GM12878 (cell line): Measurements from ENCODE around the gene ZNF568. TPM values are rescaled to one million over a fixed set of nuclear protein-coding genes. Genes with fewer than 3 reads are reported as not detected.

Experiments
- ATAC-seq: fragments of 200-7000 bp; cut with Tn5 transposase; 3 replicates; pipeline ENCODE4 v1.9.1; 2020; ENCODE audit warnings: mild to moderate bottlenecking, moderate library complexity
- BruUV-seq: library from RNA; stranded (reverse); fragments of 400-500 nt; replicated peaks from 2 replicates; lab custom pipeline; 2021; lab: Mats Ljungman, UMichigan
- CTCF ChIA-PET: fragments of 300-600 bp; sonication (Branson Sonifier 250); formaldehyde crosslinking; extraction: SDS; loops from one replicate; lab custom pipeline; 2021; ENCODE audit warnings: inconsistent platforms; lab: Yijun Ruan, JAX
- POLR2A ChIA-PET: fragments of 350-600 bp; formaldehyde crosslinking; extraction: SDS; loops from one replicate; lab custom pipeline; 2021; ENCODE audit warnings: inconsistent platforms; lab: Charles Lee
- RAD21 ChIA-PET: fragments of 300-600 bp; sonication (Branson Sonifier 250); formaldehyde crosslinking; loops from one replicate; lab custom pipeline; 2023; ENCODE audit warnings: antibody characterized with exemption; ENCODE audit not compliant: unreplicated experiment; lab: Charles Lee
- SMC1A ChIA-PET: fragments of 300-600 bp; sonication (Branson Sonifier 250); formaldehyde crosslinking; loops from one replicate; lab custom pipeline; 2023; ENCODE audit not compliant: unreplicated experiment, uncharacterized antibody; lab: Charles Lee
- DNase-seq: peaks from one replicate; pipeline ENCODE4 v3.0.0-alpha.2; 2011; ENCODE audit warnings: low read depth, low spot score
- FAIRE-seq: peaks from 3 replicates; lab custom pipeline; 2011; peaks lifted over from hg19 to GRCh38; lab: Jason Lieb, UNC
- H2AFZ ChIP-seq: 2 replicates; pipeline ENCODE4 v1.6.0; 2011; ENCODE audit warnings: low read depth, low read length, control low read depth; ENCODE audit not compliant: control insufficient read depth
- H3K27ac ChIP-seq: 2 replicates; pipeline ENCODE4 v1.5.1; 2011; ENCODE audit warnings: control low read depth; ENCODE audit not compliant: control insufficient read depth, insufficient read depth
- H3K27me3 ChIP-seq, 2 experiments: replicated peaks in 1 of 2; 2 replicates each; pipeline versions ENCODE4 v1.6.0 to v1.6.1; 2011; ENCODE audit warnings: low read length in 1 of 2; ENCODE audit not compliant: control insufficient read depth in 2 of 2, insufficient read depth in 2 of 2
- H3K36me3 ChIP-seq, 2 experiments: 2 replicates each; pipeline ENCODE4 v1.5.1; 2011; ENCODE audit warnings: low read length in 1 of 2; ENCODE audit not compliant: control insufficient read depth in 2 of 2, insufficient read depth in 2 of 2
- H3K4me1 ChIP-seq: 2 replicates; pipeline ENCODE4 v1.6.1; 2011; ENCODE audit warnings: mild to moderate bottlenecking, low read length, moderate library complexity, mixed read lengths; ENCODE audit not compliant: control insufficient read depth, insufficient read depth
- H3K4me2 ChIP-seq: 2 replicates; pipeline ENCODE4 v1.6.0; 2011; ENCODE audit warnings: control low read depth; ENCODE audit not compliant: control insufficient read depth, insufficient read depth
- H3K4me3 ChIP-seq: fragments of 200-600 bp; sonication (generic); 2 replicates; pipeline ENCODE4 v1.5.1; 2016
- H3K79me2 ChIP-seq: 2 replicates; pipeline ENCODE4 v1.6.0; 2011; ENCODE audit warnings: low read length; ENCODE audit not compliant: control insufficient read depth, insufficient read depth
- H3K9ac ChIP-seq: 2 replicates; pipeline ENCODE4 v1.8.0; 2011; ENCODE audit warnings: low read length, control low read depth, mixed read lengths; ENCODE audit not compliant: control insufficient read depth, insufficient read depth
- H3K9me3 ChIP-seq: replicated peaks from 3 replicates; pipeline ENCODE4 v1.5.1; 2011; ENCODE audit warnings: mild to moderate bottlenecking, low read length; ENCODE audit not compliant: control insufficient read depth, insufficient read depth
- H4K20me1 ChIP-seq: 2 replicates; pipeline ENCODE4 v1.6.0; 2011; ENCODE audit not compliant: control insufficient read depth, insufficient read depth
- CHD1 ChIP-seq: IDR thresholded peaks from 2 replicates; pipeline ENCODE4 v1.6.1; 2012; ENCODE audit warnings: low read depth, low read length, improper control_type of control experiment
- CHD4 ChIP-seq: fragments of 200-600 bp; sonication (generic); IDR thresholded peaks from 2 replicates; pipeline ENCODE4 v1.6.1; 2016; ENCODE audit warnings: mild to moderate bottlenecking
- FOXM1 ChIP-seq: IDR thresholded peaks from 2 replicates; pipeline ENCODE4 v1.6.1; 2012; ENCODE audit warnings: low read depth, mild to moderate bottlenecking, inconsistent platforms, low read length, moderate library complexity
- GABPA ChIP-seq: IDR thresholded peaks from 2 replicates; pipeline ENCODE4 v1.6.1; 2014; ENCODE audit warnings: antibody characterized with exemption, low read depth, mild to moderate bottlenecking, inconsistent platforms
- IKZF2 ChIP-seq, 2 experiments: fragments of 450-650 bp; IDR thresholded peaks; 2 replicates each; pipeline ENCODE4 v1.6.1; 2017; ENCODE audit warnings: mild to moderate bottlenecking in 2 of 2, moderate library complexity in 2 of 2
- KAT2A ChIP-seq: conservative IDR thresholded peaks from 2 replicates; pipeline ENCODE4 v1.6.1; 2011; ENCODE audit warnings: low read depth, low read length; ENCODE audit not compliant: control insufficient read depth
- NR2C1 ChIP-seq: fragments of 450-650 bp; IDR thresholded peaks from 2 replicates; pipeline ENCODE4 v1.6.1; 2017; ENCODE audit warnings: antibody characterized with exemption, mild to moderate bottlenecking, moderate library complexity
- RELA ChIP-seq: fragments of 450-650 bp; IDR thresholded peaks from 2 replicates; pipeline ENCODE4 v1.8.0; 2014; ENCODE audit warnings: borderline replicate concordance; ENCODE audit not compliant: partially characterized antibody
- SMAD5 ChIP-seq: IDR thresholded peaks from 2 replicates; pipeline ENCODE4 v1.6.1; 2016; ENCODE audit warnings: antibody characterized with exemption, low read depth
- SPI1 ChIP-seq: IDR thresholded peaks from 2 replicates; pipeline ENCODE4 v1.6.1; 2011; ENCODE audit warnings: low read depth, mild to moderate bottlenecking, low read length, moderate library complexity, borderline replicate concordance; ENCODE audit not compliant: insufficient read depth
- YY1 ChIP-seq: IDR thresholded peaks from 2 replicates; pipeline ENCODE4 v1.6.1; 2011; ENCODE audit warnings: low read depth, mild to moderate bottlenecking, low read length
- ZNF274 ChIP-seq: IDR thresholded peaks from one replicate; pipeline ENCODE4 v1.8.0; 2011; ENCODE audit not compliant: insufficient read length, insufficient read depth
- WGBS: methylation state at CpG from one replicate; pipeline ENCODE4 v1.1.6; 2016; ENCODE audit warnings: low lambda C conversion rate; ENCODE audit not compliant: insufficient replicate concordance, insufficient coverage; ENCODE audit errors: missing lambda C conversion rate; 5-methylcytosine and 5-hydroxymethylcytosine counted together
- in situ Hi-C: fragments of 300-500 bp; cut with MboI; formaldehyde crosslinking; loops from 9 replicates; pipeline ENCODE4 v1.14.3; 2018; ENCODE audit warnings: mixed read lengths
- intact Hi-C: fragments of 100-400 bp; cut with micrococcal nuclease; formaldehyde crosslinking; loops from one replicate; pipeline ENCODE4 v1.14.2; 2022; ENCODE audit not compliant: unreplicated experiment
- polyA plus RNA-seq, 11 experiments: library from polyadenylated mRNA; depleted of rRNA in 4 of 11; unstranded in 6 of 11; stranded (reverse) in 5 of 11; fragments of >200 nt; fragmentation: Nextera tagmentation in 4 of 11; fragmentation: Illumina TruSeq in 1 of 11; extraction: Ambion mirVana in 4 of 11; extraction: Trizol in 1 of 11; gene quantifications; 1 replicate in 1 of 11; 2 replicates in 10 of 11; pipeline versions ENCODE4 v1.2.1 to v1.2.3, GENCODE V29; 2011 to 2016; ENCODE audit warnings: inconsistent platforms in 2 of 11, missing spikeins in 2 of 11, low read depth in 1 of 11
- total RNA-seq, 4 experiments: library from RNA; depleted of rRNA in 3 of 4; stranded (reverse); fragments of >200 nt in 3 of 4; fragmentation: Illumina TruSeq in 1 of 4; extraction: Trizol in 1 of 4; gene quantifications; 2 replicates each; pipeline versions ENCODE4 v1.2.1 to v1.2.3, GENCODE V29; 2013 to 2021
- TF ChIP-seq, protein P1 (sequence below): IDR thresholded peaks from 2 replicates; pipeline ENCODE4 v1.6.1; 2011; ENCODE audit warnings: mild to moderate bottlenecking, low read depth, low read length, moderate library complexity; ENCODE audit not compliant: insufficient replicate concordance
- TF ChIP-seq, protein P2 (sequence below): fragments of 450-650 bp; formaldehyde crosslinking; IDR thresholded peaks from 2 replicates; pipeline ENCODE4 v1.4.0; 2022; ENCODE audit warnings: mild to moderate bottlenecking, moderate library complexity
- TF ChIP-seq, protein P3 (sequence below): fragments of 450-650 bp; IDR thresholded peaks from 2 replicates; pipeline ENCODE4 v1.6.1; 2017; ENCODE audit warnings: mild to moderate bottlenecking, moderate library complexity

Gene ZNF568
- total and polyA plus RNA-seq, 10 of the 15 experiments (the other 5 are each of a cell fraction or from before 2014, with no cell fraction given): 0.16 to 0.77 (median 0.27) TPM

DNA sequence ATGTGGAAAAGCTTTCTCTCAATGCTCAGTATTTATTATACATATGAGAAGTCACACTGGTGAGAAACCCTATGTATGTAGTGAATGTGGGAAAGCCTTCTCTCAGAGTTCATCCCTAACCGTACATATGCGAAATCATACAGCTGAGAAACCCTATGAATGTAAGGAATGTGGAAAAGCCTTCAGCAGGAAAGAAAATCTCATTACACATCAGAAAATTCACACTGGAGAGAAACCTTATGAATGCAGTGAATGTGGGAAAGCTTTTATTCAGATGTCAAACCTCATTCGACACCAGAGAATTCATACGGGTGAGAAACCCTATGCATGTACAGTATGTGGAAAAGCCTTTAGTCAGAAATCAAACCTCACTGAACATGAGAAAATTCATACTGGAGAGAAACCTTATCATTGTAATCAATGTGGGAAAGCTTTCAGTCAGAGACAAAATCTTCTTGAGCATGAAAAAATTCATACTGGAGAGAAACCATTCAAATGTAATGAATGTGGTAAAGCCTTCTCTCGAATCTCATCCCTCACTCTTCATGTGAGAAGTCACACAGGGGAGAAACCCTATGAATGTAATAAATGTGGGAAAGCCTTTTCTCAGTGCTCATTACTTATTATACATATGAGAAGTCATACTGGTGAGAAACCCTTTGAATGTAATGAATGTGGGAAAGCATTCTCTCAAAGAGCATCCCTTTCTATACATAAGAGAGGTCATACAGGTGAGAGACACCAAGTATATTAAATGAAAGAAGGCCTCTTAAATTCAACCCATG, 34.4 kb downstream of the ZNF568 start:
- WGBS: 99% methylated on average over 5 of the region's 5 CpGs
- ChIA-PET RAD21 (no interaction called here), CTCF (no interaction called here), SMC1A (no interaction called here), POLR2A (interaction anchor here (0.6 kb wide), 1 partner anchor 210 kb away, joined by 4 read pairs; no protein-coding TSS in a partner anchor)
- DNase-seq (no peak), ATAC-seq (no peak), FAIRE-seq (no peak)
- BruUV-seq: no TSS peak
- in situ Hi-C loops (no loop called here), intact Hi-C loops (no loop called here)
- Histone ChIP-seq H4K20me1 (no peaks in the 10 kb centered on the region), H2AFZ (no peak overlapping the region), H3K27me3 (no peaks in the 10 kb centered on the region), H3K9ac (no peak overlapping the region), H3K4me2 (no peak overlapping the region), H3K4me3 (no peak overlapping the region), H3K9me3 (peaks cover 7% of the 10 kb centered on the region), H3K79me2 (no peaks in the 10 kb centered on the region), H3K27ac (no peak overlapping the region), H3K4me1 (no peaks in the 10 kb centered on the region), H3K36me3 (no peaks in the 10 kb centered on the region)
- TF ChIP-seq NR2C1: no peak
- no peak for TF ChIP-seq RELA
- no peak for TF ChIP-seq GABPA
- TF ChIP-seq CHD1: no peak
- TF ChIP-seq, protein P1, sequence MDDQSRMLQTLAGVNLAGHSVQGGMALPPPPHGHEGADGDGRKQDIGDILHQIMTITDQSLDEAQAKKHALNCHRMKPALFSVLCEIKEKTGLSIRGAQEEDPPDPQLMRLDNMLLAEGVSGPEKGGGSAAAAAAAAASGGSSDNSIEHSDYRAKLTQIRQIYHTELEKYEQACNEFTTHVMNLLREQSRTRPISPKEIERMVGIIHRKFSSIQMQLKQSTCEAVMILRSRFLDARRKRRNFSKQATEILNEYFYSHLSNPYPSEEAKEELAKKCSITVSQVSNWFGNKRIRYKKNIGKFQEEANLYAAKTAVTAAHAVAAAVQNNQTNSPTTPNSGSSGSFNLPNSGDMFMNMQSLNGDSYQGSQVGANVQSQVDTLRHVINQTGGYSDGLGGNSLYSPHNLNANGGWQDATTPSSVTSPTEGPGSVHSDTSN: no peak
- no peak for TF ChIP-seq YY1
- no peak for TF ChIP-seq SMAD5
- TF ChIP-seq FOXM1: no peak
- TF ChIP-seq SPI1: no peak
- TF ChIP-seq, protein P2, sequence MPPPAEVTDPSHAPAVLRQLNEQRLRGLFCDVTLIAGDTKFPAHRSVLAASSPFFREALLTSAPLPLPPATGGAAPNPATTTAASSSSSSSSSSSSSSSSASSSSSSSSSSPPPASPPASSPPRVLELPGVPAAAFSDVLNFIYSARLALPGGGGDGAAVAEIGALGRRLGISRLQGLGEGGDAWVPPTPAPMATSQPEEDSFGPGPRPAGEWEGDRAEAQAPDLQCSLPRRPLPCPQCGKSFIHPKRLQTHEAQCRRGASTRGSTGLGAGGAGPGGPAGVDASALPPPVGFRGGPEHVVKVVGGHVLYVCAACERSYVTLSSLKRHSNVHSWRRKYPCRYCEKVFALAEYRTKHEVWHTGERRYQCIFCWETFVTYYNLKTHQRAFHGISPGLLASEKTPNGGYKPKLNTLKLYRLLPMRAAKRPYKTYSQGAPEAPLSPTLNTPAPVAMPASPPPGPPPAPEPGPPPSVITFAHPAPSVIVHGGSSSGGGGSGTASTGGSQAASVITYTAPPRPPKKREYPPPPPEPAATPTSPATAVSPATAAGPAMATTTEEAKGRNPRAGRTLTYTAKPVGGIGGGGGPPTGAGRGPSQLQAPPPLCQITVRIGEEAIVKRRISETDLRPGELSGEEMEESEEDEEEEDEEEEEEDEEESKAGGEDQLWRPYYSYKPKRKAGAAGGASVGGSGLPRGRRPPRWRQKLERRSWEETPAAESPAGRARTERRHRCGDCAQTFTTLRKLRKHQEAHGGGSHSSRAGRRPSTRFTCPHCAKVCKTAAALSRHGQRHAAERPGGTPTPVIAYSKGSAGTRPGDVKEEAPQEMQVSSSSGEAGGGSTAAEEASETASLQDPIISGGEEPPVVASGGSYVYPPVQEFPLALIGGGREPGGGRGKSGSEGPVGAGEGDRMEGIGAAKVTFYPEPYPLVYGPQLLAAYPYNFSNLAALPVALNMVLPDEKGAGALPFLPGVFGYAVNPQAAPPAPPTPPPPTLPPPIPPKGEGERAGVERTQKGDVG: no peak
- TF ChIP-seq, protein P3, sequence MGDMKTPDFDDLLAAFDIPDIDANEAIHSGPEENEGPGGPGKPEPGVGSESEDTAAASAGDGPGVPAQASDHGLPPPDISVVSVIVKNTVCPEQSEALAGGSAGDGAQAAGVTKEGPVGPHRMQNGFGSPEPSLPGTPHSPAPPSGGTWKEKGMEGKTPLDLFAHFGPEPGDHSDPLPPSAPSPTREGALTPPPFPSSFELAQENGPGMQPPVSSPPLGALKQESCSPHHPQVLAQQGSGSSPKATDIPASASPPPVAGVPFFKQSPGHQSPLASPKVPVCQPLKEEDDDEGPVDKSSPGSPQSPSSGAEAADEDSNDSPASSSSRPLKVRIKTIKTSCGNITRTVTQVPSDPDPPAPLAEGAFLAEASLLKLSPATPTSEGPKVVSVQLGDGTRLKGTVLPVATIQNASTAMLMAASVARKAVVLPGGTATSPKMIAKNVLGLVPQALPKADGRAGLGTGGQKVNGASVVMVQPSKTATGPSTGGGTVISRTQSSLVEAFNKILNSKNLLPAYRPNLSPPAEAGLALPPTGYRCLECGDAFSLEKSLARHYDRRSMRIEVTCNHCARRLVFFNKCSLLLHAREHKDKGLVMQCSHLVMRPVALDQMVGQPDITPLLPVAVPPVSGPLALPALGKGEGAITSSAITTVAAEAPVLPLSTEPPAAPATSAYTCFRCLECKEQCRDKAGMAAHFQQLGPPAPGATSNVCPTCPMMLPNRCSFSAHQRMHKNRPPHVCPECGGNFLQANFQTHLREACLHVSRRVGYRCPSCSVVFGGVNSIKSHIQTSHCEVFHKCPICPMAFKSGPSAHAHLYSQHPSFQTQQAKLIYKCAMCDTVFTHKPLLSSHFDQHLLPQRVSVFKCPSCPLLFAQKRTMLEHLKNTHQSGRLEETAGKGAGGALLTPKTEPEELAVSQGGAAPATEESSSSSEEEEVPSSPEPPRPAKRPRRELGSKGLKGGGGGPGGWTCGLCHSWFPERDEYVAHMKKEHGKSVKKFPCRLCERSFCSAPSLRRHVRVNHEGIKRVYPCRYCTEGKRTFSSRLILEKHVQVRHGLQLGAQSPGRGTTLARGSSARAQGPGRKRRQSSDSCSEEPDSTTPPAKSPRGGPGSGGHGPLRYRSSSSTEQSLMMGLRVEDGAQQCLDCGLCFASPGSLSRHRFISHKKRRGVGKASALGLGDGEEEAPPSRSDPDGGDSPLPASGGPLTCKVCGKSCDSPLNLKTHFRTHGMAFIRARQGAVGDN: no peak
- TF ChIP-seq ZNF274: no peak
- TF ChIP-seq KAT2A: no peak
- TF ChIP-seq CHD4: no peak
- TF ChIP-seq IKZF2 (IDR thresholded peaks at IDR 0.05): no peak
